Effector memory CD4-positive, alpha-beta T cell (primary cell): ENCODE data around the gene PNMT.

Experiments used
- DNase-seq, 3 donors: peaks; one replicate each; pipeline ENCODE4 v3.0.0-alpha.2; 2020
- H3K27ac ChIP-seq: 2 replicates; pipeline ENCODE4 v1.7.0; 2013; ENCODE audit warnings: mild to moderate bottlenecking, low read length, moderate library complexity; ENCODE audit not compliant: insufficient read depth, poor library complexity, severe bottlenecking
- H3K27me3 ChIP-seq: replicated peaks from 2 replicates; pipeline ENCODE4 v1.7.0; 2013; ENCODE audit warnings: mild to moderate bottlenecking, low read length; ENCODE audit not compliant: insufficient read depth, control insufficient read depth, poor library complexity, severe bottlenecking
- H3K36me3 ChIP-seq: 2 replicates; pipeline ENCODE4 v1.7.0; 2013; ENCODE audit warnings: mild to moderate bottlenecking, low read length, moderate library complexity; ENCODE audit not compliant: control insufficient read depth, insufficient read depth
- H3K4me1 ChIP-seq: 2 replicates; pipeline ENCODE4 v1.7.0; 2013; ENCODE audit warnings: low read length, mild to moderate bottlenecking; ENCODE audit not compliant: control insufficient read depth, insufficient read depth, poor library complexity, severe bottlenecking
- H3K4me3 ChIP-seq: 2 replicates; pipeline ENCODE4 v1.7.0; 2013; ENCODE audit warnings: low read length, low read depth, mild to moderate bottlenecking; ENCODE audit not compliant: insufficient read depth, poor library complexity, severe bottlenecking
- H3K9me3 ChIP-seq: 2 replicates; pipeline ENCODE4 v1.7.0; 2013; ENCODE audit warnings: mild to moderate bottlenecking, low read length, moderate library complexity; ENCODE audit not compliant: control insufficient read depth

Gene PNMT

DNA sequence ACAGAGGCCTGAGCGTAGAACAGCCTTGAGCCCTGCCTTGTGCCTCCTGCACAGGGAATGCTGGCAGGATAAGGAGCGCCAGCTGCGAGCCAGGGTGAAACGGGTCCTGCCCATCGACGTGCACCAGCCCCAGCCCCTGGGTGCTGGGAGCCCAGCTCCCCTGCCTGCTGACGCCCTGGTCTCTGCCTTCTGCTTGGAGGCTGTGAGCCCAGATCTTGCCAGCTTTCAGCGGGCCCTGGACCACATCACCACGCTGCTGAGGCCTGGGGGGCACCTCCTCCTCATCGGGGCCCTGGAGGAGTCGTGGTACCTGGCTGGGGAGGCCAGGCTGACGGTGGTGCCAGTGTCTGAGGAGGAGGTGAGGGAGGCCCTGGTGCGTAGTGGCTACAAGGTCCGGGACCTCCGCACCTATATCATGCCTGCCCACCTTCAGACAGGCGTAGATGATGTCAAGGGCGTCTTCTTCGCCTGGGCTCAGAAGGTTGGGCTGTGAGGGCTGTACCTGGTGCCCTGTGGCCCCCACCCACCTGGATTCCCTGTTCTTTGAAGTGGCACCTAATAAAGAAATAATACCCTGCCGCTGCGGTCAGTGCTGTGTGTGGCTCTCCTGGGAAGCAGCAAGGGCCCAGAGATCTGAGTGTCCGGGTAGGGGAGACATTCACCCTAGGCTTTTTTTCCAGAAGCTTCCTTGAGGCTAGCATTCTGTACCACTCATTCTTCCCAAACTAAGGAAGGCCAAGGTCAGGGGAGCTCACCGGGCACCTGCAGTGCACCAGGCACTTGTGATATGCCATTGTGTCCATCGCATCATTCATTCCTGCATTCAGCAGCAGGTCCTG, 1.9 kb downstream of the PNMT start:
- H3K27ac ChIP-seq: no peak overlapping the region
- no peak overlapping the region for H3K4me3 ChIP-seq
- no peaks in the 10 kb centered on the region for H3K36me3 ChIP-seq
- peaks cover 17% of the 10 kb centered on the region for H3K4me1 ChIP-seq
- no peaks in the 10 kb centered on the region for H3K9me3 ChIP-seq
- peaks cover 15% of the 10 kb centered on the region for H3K27me3 ChIP-seq
- no peak for DNase-seq

- peaks cover 15% of the 10 kb centered on the region for H3K27me3 ChIP-seq
- no peak overlapping the region for H3K27ac ChIP-seq
- DNase-seq: no peak
- peaks cover 17% of the 10 kb centered on the region for H3K4me1 ChIP-seq
- H3K4me3 ChIP-seq: no peak overlapping the region
- no peaks in the 10 kb centered on the region for H3K36me3 ChIP-seq
- no peaks in the 10 kb centered on the region for H3K9me3 ChIP-seq
Measured at GRCh38 chr17:39670746-39671145, 2.5 kb downstream of the PNMT start.

DNA sequence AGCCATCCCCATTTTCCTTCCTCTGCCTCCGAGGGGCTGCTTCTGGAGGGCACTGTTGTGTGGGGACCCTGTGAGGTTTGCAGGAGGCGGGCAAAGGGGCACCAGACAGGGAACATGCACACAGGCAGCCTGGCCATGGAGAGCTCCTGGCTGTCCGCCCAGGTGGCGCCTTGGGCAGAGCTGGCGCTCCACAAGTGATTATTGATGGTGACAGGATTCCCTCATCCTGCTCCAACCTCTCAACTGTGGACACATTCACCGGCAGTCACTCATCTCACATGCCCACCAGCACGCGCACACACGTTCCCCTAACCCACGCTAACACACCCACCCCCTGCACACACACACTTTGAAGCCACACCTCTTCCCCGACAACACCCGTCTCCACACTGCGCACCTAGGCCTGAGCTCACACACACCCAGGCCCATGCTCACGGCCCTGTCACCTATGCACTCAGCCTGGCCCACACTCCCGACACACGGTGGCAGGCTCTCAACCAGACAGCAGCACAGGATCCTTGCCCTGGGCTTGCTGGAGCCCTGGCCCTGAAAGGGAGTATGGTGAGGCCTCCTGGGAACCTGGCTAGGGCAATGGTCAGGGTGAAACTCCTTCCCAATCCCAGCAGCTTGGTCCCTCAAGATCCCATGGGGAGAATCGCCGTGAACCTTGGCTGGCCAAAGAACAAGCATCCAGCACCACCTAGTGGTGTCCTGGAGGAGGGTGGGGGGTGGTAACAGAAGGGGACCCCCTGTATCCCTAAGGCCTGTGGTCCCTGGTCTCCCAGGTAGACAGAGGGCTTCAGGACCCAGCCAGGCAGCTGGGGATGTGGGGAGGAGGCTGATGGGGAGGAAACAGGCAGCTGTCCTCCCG, 3.6 kb downstream of the PNMT start:
- no peak for DNase-seq
- Histone ChIP-seq H3K9me3 (no peaks in the 10 kb centered on the region), H3K27ac (no peak overlapping the region), H3K4me1 (peaks cover 29% of the 10 kb centered on the region), H3K27me3 (peaks cover 12% of the 10 kb centered on the region), H3K36me3 (no peaks in the 10 kb centered on the region), H3K4me3 (no peak overlapping the region)

- Histone ChIP-seq H3K4me3 (no peak overlapping the region), H3K36me3 (no peaks in the 10 kb centered on the region), H3K27me3 (peaks cover 12% of the 10 kb centered on the region), H3K9me3 (no peaks in the 10 kb centered on the region), H3K4me1 (peaks cover 26% of the 10 kb centered on the region), H3K27ac (no peak overlapping the region)
- no peak for DNase-seq
Measured at GRCh38 chr17:39672522-39673334, 4.5 kb downstream of the PNMT start.

DNA sequence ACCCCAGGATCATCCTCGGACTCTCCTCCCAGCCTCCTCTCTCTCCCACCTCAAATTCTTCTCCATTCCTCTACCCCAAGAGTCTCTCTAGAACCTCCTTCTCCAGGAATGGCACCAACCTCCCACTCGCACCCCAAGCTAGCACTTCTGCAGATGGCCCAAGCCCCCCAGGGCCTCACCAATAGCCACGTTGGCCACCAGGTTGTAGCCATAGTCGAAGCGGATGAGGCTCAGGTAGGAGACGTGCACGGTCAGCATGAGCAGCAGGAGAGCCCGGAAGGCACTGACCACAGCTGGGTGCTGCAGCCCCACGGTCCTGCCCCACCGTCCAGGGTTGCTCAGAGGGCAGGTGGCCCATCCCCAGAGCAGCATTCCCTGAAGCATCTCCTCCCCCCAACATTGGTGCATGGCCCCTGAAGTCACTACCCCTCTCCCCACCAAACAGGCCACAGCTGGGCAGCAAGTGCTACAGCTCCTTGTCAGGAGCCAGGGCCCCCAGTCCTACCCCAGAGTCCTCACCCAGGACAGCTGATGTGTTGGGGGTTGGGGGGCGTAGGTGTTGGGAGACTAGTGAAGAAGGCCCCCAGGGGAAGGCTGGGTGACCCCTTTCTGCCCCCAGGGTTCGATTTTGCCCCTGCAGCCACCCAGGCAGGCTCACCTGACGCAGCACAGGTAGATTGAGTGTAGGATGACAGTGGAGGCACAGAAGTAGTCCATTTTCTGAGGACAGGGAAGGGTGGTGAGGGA, 5.3 kb downstream of the PNMT start:
- no peaks in the 10 kb centered on the region for H3K9me3 ChIP-seq
- no peak overlapping the region for H3K27ac ChIP-seq
- peaks cover 19% of the 10 kb centered on the region for H3K4me1 ChIP-seq
- no peak overlapping the region for H3K4me3 ChIP-seq
- no peak for DNase-seq
- H3K36me3 ChIP-seq: no peaks in the 10 kb centered on the region
- H3K27me3 ChIP-seq: peaks cover 12% of the 10 kb centered on the region

GRCh38 chr17:39674179-39674578, 5.9 kb downstream of the PNMT start:
- Histone ChIP-seq H3K4me3 (no peak overlapping the region), H3K27me3 (peaks cover 12% of the 10 kb centered on the region), H3K4me1 (peaks cover 19% of the 10 kb centered on the region), H3K36me3 (no peaks in the 10 kb centered on the region), H3K9me3 (no peaks in the 10 kb centered on the region), H3K27ac (no peak overlapping the region)
- DNase-seq: no peak

GRCh38 chr17:39674702-39675389, 6.6 kb downstream of the PNMT start:
- Histone ChIP-seq H3K9me3 (no peaks in the 10 kb centered on the region), H3K27ac (no peak overlapping the region), H3K36me3 (no peaks in the 10 kb centered on the region), H3K4me3 (no peak overlapping the region), H3K4me1 (peaks cover 25% of the 10 kb centered on the region), H3K27me3 (peaks cover 6% of the 10 kb centered on the region)
- no peak for DNase-seq

DNA sequence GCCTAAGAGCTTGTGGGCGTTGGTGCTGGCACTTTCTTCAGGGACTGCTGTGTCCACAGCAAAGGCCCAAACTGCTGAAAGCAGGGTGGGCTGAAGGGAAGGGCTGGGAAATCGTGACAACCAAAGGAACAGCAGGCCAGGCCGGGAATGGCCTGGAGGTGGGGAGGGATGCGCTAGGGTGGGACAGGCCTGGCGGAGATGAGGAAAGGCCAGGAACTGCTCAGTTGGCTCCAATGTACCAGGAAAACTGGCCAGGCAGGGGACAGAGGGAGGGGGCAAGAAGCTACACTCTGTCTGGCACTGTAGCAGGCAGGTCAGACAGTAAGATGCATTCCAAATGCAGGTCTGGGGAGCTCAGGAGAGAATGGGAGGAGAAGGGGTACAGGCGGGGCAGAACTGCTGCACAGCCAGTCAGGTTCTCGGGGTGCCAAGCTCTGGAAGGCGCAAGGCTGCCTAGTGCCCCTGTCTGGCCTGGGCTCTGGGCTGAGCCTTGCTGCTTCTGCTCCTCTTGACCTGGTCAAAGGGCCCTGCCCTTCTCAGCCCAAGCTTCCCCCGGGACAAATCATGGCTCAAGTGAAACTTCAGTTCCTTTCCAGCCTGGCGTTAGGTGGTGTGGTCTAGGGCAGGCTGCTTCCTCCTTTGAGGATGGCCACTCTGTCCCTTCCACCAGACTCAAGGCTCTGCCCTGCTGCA, 7.3 kb downstream of the PNMT start:
- peaks cover 6% of the 10 kb centered on the region for H3K27me3 ChIP-seq
- no peak for DNase-seq
- H3K4me1 ChIP-seq: peaks cover 32% of the 10 kb centered on the region
- H3K27ac ChIP-seq: peak overlapping the region; percentile 41
- no peak overlapping the region for H3K4me3 ChIP-seq
- H3K36me3 ChIP-seq: no peaks in the 10 kb centered on the region
- H3K9me3 ChIP-seq: no peaks in the 10 kb centered on the region
